Measurements from ENCODE around the gene NFIA. TPM values are rescaled to one million over a fixed set of nuclear protein-coding genes. Genes with fewer than 3 reads are reported as not detected.
A peak's percentile ranks its signal among the peaks of the same experiment; 100 is the strongest.

The NFIA gene
- total RNA-seq, 4 donors from 2014 or later = 32.0 to 160 (median 32.9) TPM

DNA sequence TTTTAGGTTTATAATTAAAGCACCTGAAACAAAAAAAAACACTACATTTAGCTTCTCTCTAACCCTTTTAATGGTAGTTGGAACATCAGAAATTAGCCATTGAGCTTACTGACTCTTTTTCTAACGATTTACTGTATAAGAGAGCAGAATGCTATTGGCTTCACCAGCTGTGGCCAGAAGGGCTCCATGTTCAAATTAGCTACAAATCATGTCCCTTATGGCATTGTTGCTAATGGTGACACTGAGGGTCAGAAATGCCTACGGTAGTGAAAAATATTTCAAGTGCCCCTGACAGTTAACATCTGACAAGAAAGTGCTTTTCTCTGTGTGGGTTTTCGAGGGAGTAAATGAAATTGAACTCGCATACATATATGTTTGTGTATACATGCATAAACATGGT lies 232.7 kb downstream of the NFIA start:
- H3K4me1 ChIP-seq = peaks cover 0 to 12% (median 0%) of the 10 kb centered on the region in 4 donors
- no peaks in the 10 kb centered on the region for H3K27me3 ChIP-seq
- H3K27ac ChIP-seq = no peak overlapping the region
- no peak for TF ChIP-seq POLR2A (IDR thresholded peaks at IDR 0.05)
- TF ChIP-seq, protein P1, sequence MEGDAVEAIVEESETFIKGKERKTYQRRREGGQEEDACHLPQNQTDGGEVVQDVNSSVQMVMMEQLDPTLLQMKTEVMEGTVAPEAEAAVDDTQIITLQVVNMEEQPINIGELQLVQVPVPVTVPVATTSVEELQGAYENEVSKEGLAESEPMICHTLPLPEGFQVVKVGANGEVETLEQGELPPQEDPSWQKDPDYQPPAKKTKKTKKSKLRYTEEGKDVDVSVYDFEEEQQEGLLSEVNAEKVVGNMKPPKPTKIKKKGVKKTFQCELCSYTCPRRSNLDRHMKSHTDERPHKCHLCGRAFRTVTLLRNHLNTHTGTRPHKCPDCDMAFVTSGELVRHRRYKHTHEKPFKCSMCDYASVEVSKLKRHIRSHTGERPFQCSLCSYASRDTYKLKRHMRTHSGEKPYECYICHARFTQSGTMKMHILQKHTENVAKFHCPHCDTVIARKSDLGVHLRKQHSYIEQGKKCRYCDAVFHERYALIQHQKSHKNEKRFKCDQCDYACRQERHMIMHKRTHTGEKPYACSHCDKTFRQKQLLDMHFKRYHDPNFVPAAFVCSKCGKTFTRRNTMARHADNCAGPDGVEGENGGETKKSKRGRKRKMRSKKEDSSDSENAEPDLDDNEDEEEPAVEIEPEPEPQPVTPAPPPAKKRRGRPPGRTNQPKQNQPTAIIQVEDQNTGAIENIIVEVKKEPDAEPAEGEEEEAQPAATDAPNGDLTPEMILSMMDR (IDR thresholded peaks at IDR 0.05) = no peak
- no peak overlapping the region for H3K4me3 ChIP-seq
- no peaks in the 10 kb centered on the region for H3K9me3 ChIP-seq
- DNase-seq = no peak
- H3K36me3 ChIP-seq = no peaks in the 10 kb centered on the region

DNA sequence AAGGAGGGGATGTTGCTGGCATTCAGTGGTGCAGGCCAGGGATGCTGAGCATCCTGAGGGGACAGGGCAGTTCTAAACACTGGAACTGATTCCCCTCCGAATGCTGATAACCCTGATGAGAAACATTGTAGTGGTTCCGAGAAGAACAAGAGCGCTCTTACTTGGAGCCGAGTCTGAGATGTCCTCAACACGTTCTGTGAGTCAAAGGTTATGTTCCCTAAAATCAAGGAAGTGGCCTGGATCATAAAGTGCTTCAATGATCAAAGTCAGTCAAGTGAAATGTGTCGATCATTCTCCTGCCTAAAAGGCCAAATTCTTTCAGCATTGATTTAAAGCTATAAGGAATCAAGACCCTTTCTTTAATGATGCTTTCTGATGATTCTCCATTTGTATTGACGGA lies 234.1 kb downstream of the NFIA start:
- TF ChIP-seq POLR2A (IDR thresholded peaks at IDR 0.05) = no peak
- TF ChIP-seq, protein P1 (IDR thresholded peaks at IDR 0.05) = no peak
- Histone ChIP-seq H3K36me3 (no peaks in the 10 kb centered on the region), H3K4me1 (peaks cover 0 to 12% (median 0%) of the 10 kb centered on the region in 4 donors), H3K9me3 (no peaks in the 10 kb centered on the region), H3K4me3 (no peak overlapping the region), H3K27ac (peak overlapping the region in 2 of 4 donors; percentile 14 to 28), H3K27me3 (no peaks in the 10 kb centered on the region)
- no peak for DNase-seq

DNA sequence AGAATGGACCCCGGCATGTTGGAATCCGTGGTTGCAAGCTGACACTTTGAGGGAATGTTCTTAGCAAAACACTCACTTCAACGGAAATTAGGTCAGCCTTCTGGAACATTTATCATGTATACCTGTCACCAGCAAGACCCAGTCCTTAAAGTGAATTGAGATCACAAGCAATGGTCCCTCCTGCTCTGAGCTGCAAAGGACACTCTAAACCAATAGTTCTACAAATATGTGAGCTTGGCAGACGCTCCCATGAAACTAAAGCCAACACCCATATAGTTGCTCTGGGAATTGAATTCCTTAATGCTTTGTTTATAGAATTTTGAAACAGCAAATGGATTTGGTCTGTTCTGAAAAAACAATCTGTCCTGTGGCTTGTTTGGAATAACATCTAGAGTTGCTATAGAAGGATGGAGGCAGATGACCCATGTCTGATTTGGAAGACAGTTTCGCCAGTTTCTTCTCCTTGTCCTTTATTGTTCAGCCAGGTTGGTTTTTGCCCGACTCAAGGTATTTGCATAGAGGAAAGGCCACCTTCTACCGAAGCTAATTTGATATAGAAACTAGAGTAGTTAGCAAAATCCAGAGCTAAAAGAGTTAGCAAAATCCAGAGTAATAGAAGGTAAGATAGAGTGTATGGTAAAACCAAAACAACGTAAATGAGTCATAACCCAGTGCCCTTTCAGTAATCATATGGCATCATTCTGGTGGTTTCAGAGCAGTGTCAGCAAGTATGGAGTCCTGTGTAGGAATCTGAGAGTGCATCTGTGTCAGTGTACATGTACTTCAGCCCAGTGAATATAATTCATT lies 236.2 kb downstream of the NFIA start:
- TF ChIP-seq, protein P1 (IDR thresholded peaks at IDR 0.05) = no peak
- TF ChIP-seq POLR2A (IDR thresholded peaks at IDR 0.05) = no peak
- Histone ChIP-seq H3K27me3 (no peaks in the 10 kb centered on the region), H3K9me3 (no peaks in the 10 kb centered on the region), H3K4me1 (peaks cover 0 to 12% (median 0%) of the 10 kb centered on the region in 4 donors), H3K27ac (peak overlapping the region; percentile 8 to 66 (median 52)), H3K36me3 (no peaks in the 10 kb centered on the region), H3K4me3 (no peak overlapping the region)
- peak in 1 of 3 donors; percentile 50 for DNase-seq

DNA sequence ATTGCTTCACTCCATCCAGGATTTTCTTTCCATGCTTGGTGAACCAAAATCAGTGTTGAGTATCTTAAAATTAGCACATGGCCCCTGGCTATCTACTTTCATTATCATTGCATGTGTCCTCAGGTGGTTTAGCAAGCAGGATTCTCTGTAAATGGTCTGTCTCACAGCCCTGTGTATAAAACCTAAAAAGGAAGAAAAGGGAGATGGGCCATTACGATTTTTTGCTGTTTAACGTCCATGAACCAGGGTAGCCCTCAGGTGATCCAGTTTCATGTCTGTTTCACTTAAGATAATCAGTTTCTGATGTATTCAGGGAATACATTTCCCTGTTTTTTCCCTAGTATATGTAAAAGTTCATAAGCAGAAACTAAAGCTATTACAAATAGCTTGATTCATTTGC lies 238.2 kb downstream of the NFIA start:
- Histone ChIP-seq H3K27me3 (no peaks in the 10 kb centered on the region), H3K9me3 (no peaks in the 10 kb centered on the region), H3K4me3 (no peak overlapping the region), H3K27ac (no peak overlapping the region), H3K4me1 (peaks cover 0 to 16% (median 0%) of the 10 kb centered on the region in 4 donors), H3K36me3 (no peaks in the 10 kb centered on the region)
- no peak for DNase-seq
- TF ChIP-seq POLR2A (IDR thresholded peaks at IDR 0.05) = no peak
- TF ChIP-seq, protein P1 (IDR thresholded peaks at IDR 0.05) = no peak

DNA sequence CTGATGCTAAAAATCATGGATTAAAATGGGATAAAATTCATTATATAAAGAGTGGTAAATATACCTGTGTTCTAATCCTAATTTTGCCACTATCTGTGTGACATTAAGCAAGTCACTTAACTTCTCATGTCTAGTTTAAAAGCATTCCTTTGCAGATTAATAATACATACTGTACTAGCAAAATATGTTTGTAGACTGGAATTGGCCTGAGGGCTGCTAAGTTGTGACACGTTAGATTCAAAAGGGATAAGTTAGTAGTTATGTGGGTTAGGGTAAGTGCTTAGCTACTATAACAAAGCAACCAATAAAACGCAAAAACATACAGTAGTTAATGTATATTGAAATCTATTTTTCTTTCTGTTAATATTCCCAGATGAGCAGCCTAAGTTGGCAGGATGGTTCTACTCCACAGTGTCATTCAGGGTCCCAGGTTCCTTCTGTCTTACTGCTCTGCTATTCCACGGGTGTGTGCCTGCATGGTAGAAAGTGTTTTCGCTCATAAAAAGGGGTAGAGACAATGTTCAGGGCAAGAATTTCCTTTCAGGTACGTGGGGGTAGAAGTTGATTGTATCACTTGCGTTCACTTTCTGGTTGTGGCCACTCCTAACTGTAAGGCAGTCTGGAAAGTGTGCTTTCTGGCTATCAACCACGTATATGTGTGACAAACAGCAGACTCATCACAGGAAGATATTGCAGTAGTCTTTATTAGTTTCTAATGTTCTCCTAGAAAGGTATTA lies 239.8 kb downstream of the NFIA start:
- H3K4me3 ChIP-seq = no peak overlapping the region
- no peaks in the 10 kb centered on the region for H3K36me3 ChIP-seq
- H3K4me1 ChIP-seq = peaks cover 0 to 16% (median 0%) of the 10 kb centered on the region in 4 donors
- H3K27me3 ChIP-seq = no peaks in the 10 kb centered on the region
- H3K27ac ChIP-seq = no peak overlapping the region
- TF ChIP-seq, protein P1 (IDR thresholded peaks at IDR 0.05) = no peak
- no peak for TF ChIP-seq POLR2A (IDR thresholded peaks at IDR 0.05)
- H3K9me3 ChIP-seq = no peaks in the 10 kb centered on the region
- no peak for DNase-seq

Data from Peyer's patch (tissue), 4 donors.